NCI-H2107 treated with DMSO at 0.1 percent for 48 hours (cell line): Measurements from ENCODE around the gene ZBTB16.

Experiments
- DNase-seq: peaks from one replicate; lab custom pipeline; 2025; ENCODE audit not compliant: unreplicated experiment; lab: John Stamatoyannopoulos, UW

The ZBTB16 gene

GRCh38 chr11:114081641-114082414, 22.3 kb downstream of the ZBTB16 start:
- no peak for DNase-seq

- DNase-seq = no peak
These were observed 22.9 kb downstream of the ZBTB16 start for GRCh38 chr11:114082415-114082748.

DNA sequence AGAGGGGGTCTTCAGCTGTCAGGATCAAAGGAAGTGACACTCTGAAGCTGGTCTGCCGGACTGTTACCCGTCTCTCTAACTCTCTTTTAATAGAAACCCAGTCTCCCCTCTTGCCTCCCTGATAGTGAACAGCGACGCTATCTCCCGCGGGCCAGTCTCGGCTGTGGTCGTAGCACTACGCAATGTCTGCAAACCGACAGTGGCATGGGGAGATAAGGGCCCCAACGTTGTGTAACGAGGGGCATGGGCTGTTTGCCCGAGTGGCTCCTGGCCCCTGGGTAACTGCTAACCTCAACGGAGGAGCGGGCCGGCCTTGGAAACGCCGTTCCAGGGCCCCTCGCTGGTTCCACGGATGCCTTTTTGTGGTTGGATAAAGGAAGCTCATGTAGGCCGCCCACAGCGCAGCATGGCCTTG, 23.3 kb downstream of the ZBTB16 start:
- no peak for DNase-seq

- DNase-seq = no peak
These were observed 24.1 kb downstream of the ZBTB16 start for GRCh38 chr11:114083391-114084252.

DNA sequence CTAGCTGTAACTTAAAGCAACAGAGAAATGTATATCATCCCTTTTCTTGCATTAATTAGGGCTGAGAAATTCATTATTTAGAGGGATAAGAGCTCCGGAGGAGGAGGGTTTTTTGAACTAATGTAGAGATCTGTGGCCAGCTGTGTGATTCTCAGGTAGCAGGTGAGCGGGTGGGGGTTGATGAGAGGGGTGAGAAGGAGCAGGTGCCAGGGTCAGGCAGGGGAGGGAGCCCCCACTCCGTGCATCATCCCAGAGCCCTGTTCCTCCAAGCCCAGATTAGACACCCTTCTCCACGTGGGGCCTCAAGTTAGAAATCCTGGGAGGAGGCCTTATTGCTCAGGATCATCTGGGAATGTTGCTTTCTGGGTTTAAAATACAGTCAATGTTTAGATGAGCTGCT, 24.9 kb downstream of the ZBTB16 start:
- DNase-seq = no peak

DNA sequence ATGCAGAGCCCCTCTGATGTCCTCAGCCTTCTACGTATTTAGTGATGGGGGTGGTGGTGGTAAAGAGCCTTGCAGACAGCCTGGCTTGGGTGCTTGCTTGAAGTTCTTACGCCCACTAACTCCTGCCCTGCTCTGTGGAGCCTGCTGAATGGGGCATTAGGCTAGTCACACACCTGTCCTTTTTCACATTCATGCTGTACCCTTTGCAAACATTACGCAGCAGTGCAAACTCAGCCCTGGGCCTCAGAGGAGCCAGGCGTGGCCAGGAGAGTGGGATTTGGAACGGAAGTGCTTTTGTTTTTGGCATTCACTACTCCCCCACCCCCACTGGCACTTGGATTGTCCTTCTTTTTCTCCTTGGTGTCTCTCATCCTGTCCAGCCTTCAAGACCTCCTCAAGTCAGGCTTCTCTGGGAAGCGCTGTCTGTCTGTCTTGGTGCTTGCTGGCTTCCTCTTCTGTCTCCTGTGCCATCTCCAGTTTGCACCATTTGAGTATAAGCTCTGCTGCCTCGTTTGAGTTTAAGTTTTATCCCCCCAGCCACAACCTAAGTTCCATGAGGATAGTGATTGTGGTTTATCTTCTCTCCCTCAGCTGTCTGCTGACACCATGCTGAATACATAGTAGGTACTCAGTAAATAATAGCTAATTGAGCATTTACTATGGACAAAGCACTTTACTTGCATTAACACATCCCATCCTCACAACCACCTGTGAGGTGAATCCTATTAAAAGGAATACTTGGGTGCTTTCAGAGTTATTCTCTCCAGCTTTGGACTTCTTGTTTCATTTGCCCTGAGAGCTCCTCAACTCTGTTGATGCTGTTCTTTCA, 26.7 kb downstream of the ZBTB16 start:
- DNase-seq = no peak

GRCh38 chr11:114087025-114087424, 27.5 kb downstream of the ZBTB16 start:
- DNase-seq = no peak

- DNase-seq = no peak
These were observed 28.7 kb downstream of the ZBTB16 start for GRCh38 chr11:114088216-114088615.

- DNase-seq = no peak
These were observed 29.3 kb downstream of the ZBTB16 start for GRCh38 chr11:114088836-114089235.

DNA sequence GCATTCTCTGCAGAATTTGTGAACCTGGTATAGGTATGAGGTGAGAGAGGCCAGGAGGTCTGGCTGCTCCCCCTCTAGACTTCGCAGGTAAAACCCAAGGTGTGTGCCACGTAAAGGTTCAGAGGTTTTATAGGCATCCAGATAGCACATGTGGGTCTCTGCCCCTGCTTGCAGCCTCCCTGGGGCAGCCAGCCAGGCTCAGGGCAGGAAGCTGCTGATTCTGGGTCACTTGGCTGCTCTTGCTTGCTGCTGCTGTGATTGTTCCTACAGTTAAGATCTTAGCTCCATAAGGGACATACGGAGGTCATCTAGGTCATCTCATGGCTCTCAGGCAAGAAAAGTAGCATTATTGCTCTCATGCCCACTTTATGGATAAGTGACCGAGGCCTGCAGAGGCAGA, 30.2 kb downstream of the ZBTB16 start:
- DNase-seq = no peak

- no peak for DNase-seq
These were observed 30.9 kb downstream of the ZBTB16 start for GRCh38 chr11:114090225-114090910.

- no peak for DNase-seq
These were observed 31.5 kb downstream of the ZBTB16 start for GRCh38 chr11:114090976-114091375.

- no peak for DNase-seq
These were observed 32.2 kb downstream of the ZBTB16 start for GRCh38 chr11:114091516-114092397.

- no peak for DNase-seq
These were observed 33.0 kb downstream of the ZBTB16 start for GRCh38 chr11:114092478-114092877.

DNA sequence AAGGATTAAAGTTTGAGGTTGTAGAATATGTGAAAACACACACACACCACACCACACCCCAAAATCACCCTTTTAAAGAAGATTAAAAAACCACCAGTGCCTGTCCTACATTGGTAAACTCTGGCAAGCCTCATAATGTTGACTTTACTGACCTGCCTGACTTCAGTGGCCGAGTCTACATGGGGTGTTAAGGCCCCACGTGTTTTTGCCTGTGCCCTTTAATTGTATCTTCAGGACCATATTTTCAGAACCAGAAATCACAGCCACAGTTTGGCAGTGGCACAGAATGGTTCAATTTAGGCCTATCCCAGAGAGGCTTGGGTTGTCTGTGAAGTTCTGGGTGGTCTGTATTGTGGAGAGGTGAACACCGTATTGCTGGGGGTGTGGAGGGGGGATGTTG, 33.4 kb downstream of the ZBTB16 start:
- no peak for DNase-seq

- no peak for DNase-seq
These were observed 35.0 kb downstream of the ZBTB16 start for GRCh38 chr11:114094516-114094915.

- no peak for DNase-seq
These were observed 36.4 kb downstream of the ZBTB16 start for GRCh38 chr11:114095899-114096298.

GRCh38 chr11:114097832-114098231, 38.3 kb downstream of the ZBTB16 start:
- no peak for DNase-seq

DNA sequence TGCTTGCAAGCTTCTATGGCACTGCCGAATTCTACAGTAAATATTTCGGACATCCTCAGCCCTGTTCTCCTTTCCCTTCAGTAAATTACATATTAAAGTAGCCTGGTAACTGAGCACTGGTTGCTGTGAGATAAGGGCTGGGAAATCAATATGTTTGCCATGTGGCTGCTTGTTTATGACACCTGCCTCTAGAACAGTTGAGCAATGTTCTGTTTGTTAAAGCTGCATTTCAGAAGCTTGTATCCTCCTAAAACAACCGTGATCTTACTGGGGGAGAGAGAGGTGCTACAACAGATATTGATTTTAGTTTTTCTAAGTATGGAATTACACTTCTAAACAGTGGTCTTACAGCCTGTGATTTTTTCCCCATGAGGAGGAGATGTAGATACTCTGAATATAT, 39.4 kb downstream of the ZBTB16 start:
- DNase-seq = peak; percentile 75
